ENCODE measurements around the gene RIMS4. TPM values are rescaled to one million over a fixed set of nuclear protein-coding genes. Genes with fewer than 3 reads are reported as not detected.

Gene RIMS4
- total and polyA plus RNA-seq, 9 of the 15 experiments (the other 6 are each of a cell fraction or from before 2014, with no cell fraction given): 0.04 TPM; not detected in 8

- TF ChIP-seq CHD7 (IDR thresholded peaks at IDR 0.05; ENCODE audit: low read depth, low read length): no peak
- TF ChIP-seq DPF2 (IDR thresholded peaks at IDR 0.05): no peak
- TF ChIP-seq HSF4 (CRISPR knock-in tag; IDR thresholded peaks at IDR 0.05; ENCODE audit: borderline replicate concordance): no peak
- TF ChIP-seq RBM17 (IDR thresholded peaks at IDR 0.05; ENCODE audit: borderline replicate concordance, low read depth, low read length): no peak
- TF ChIP-seq EHMT2 (IDR thresholded peaks at IDR 0.05): no peak
- TF ChIP-seq MCM2 (IDR thresholded peaks at IDR 0.05; ENCODE audit: low read depth): no peak
These were observed 27.6 kb upstream of the RIMS4 start (continued) for GRCh38 chr20:44837946-44838345.
